HPDE6-E6E7 (cell line): ENCODE data around the gene URB2.
A peak's percentile ranks its signal among the peaks of the same experiment; 100 is the strongest.
"Not testable (repeated sequence)": the region's sequence is repeated elsewhere in the genome, so short reads cannot be mapped to it uniquely, and the experiment has no call there.

Source experiments
- DNase-seq: peaks from one replicate; pipeline ENCODE4 v3.0.0; 2011; ENCODE audit warnings: missing footprints; ENCODE audit errors: extremely low spot score

The URB2 gene

DNA sequence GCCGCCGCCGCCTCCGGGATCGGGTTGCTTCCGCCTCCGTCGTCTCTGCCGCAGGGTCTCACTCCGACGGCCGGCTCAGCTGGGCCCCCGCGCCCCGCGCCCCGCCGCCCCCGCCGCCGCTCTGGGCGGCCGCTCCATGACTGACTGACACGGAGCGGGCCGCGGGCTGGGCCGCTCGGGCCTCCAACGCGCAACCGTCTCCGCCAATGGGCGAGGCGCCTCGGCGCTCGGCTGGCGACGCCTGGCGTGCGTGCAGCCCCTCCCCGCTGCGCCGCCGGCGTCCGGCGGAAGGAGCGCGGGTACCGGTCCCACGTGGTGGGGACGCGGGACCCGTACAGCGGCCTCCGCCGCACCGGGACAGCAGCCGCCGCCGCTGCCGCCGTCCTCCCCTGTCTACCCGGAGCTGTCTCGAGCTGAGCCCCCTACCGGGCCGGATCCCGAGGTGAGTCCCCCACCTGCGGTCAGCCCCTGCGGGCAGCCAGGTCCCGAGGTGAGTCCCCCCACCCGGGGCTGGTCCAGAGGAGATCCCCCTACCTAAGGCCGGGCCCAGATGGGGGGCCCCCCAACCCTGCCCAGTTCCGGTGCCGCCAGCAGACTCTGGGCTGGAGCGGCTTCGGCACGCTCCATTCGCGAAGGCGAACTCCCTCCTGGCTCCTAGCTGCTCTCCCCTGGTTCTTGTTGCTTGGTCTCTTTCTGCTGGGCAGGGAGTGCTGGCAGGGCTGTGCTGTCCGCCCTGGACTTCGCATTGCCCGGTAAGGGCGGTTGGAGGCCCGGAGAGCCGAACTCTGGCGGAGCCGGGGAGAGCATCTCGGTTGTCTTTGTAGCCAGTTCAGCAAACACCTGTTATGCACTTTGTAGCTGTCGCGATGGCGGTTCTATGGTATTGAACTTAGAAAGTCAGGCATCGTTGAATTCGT is at the start of gene URB2, which contains the start of gene TAF5L:
TSS of gene URB2 (plus strand) at position 333 of the 917 bp plus-strand sequence. CDS start 1,387 bp downstream, outside the sequence.
TSS of gene TAF5L (minus strand) at position 208 of the 917 bp plus-strand sequence. CDS start 11,640 bp downstream, outside the sequence.
- DNase-seq: peak; percentile 87

DNA sequence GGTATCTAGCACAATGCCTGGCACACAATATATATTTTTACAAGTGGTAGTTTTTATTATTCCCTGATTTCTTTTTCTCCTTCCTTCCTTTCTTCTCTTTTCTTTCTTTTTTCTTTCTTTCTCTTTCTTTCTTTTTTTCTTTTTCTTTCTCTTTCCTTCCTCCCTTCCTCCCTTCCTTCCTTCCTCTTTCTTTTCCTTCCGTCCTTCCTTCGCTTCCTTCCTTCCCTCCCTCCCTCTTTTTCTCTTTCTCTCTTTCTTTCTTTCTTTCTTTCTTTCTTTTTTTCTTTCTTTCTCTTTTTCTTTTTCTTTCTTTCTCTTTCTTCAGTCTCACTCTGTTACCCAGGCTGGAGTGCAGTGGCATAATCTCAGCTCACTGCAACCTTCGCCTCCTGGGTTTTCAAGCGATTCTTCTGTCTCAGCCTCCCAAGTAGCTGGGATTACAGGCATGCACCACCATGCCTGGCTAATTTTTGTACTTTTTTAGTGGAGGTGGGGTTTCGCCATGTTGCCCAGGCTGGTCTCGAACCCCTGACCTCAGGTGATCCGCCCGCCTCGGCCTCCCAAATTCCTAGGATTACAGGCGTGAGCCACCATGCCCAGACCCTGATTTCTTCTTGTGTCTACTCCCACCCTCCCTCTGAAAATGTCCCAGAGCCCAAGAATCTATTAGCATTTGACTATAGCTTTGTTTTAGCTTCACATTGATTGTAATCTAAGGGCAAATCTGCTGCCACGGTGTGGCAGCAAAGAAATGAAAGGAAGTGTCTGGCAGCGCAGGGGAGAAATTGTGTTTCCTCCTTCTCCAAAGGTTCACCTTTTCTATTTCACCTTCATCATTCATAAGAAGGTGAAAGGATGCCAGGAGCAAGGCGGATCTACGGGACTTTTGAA is 47.6 kb upstream of the URB2 start:
- DNase-seq: no peak

DNA sequence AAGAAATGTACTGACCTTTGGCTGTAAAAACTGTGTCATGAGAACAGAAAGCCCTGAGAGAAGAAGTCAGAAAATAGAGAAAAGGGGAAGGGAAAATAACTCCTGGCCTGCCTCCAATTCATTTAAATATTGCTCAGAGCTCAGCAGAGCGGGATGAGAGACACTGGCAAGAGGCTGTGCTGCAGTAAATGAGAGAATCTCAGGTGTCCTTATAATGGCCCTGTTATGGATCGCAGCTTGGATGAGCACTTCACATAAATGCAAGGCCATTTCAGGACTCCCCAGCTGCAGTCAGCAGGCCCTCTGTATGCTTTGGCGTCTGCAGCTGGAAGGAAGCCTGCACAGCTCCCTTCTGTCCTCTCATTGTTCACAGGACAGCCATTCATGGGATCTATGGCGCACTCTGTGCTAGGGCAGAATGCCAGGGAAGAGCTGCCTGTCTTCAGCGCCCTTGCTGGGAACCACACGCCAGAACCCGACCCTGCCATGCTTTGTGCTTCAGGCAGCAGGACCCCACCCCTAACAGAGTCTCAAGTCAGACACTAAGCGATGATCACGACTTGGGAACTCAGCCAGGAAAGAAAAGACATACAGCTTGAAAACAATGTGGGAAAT is 46.9 kb upstream of the URB2 start:
- DNase-seq: no peak

DNA sequence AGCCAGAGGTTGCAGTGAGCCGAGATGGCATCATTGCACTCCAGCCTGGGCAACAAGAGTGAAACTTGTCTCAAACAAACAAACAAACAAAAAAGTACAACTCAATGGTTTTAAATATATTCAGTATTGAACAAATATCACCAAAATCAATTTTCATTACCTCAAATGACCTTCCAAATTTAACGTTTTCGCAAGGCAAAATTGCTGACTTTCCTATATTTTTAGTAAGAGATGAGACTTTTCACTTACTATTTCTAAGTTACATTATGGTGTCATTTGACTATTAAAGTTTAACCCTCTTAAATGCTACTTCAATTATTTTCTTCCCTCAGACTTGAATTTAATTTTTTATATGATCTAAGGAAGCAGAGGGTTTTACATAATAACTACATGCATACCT is 44.6 kb upstream of the URB2 start:
- no peak for DNase-seq

GRCh38 chr1:229582011-229582694 is 43.9 kb upstream of the URB2 start:
- no peak for DNase-seq

- DNase-seq: no peak
These were observed 43.3 kb upstream of the URB2 start for GRCh38 chr1:229582715-229583114.

- DNase-seq: no peak
These were observed 40.7 kb upstream of the URB2 start for GRCh38 chr1:229585338-229585737.

DNA sequence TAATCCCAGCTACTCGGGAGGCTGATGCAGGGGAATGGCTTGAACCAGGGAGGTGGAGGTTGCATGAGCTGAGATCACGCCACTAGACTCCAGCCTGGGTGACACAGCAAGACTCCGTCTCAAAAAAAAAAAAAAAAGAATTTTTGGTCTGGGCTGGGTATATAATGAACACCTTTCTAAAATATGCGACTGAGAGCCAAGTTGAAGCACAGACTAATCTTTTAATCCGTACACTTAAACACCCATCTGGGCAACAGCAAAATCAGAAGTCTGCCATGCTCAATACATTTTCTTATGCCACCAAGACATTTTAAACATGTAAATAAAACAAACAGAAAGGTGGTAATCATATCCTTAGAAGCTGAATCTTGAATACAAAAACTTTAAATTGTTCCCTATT is 35.9 kb upstream of the URB2 start:
- DNase-seq: no peak

- DNase-seq: no peak
These were observed 32.2 kb upstream of the URB2 start for GRCh38 chr1:229593800-229594199.

- no peak for DNase-seq
These were observed 31.6 kb upstream of the URB2 start for GRCh38 chr1:229594227-229595008.

GRCh38 chr1:229595876-229596275 is 30.2 kb upstream of the URB2 start:
- not testable (repeated sequence) for DNase-seq

DNA sequence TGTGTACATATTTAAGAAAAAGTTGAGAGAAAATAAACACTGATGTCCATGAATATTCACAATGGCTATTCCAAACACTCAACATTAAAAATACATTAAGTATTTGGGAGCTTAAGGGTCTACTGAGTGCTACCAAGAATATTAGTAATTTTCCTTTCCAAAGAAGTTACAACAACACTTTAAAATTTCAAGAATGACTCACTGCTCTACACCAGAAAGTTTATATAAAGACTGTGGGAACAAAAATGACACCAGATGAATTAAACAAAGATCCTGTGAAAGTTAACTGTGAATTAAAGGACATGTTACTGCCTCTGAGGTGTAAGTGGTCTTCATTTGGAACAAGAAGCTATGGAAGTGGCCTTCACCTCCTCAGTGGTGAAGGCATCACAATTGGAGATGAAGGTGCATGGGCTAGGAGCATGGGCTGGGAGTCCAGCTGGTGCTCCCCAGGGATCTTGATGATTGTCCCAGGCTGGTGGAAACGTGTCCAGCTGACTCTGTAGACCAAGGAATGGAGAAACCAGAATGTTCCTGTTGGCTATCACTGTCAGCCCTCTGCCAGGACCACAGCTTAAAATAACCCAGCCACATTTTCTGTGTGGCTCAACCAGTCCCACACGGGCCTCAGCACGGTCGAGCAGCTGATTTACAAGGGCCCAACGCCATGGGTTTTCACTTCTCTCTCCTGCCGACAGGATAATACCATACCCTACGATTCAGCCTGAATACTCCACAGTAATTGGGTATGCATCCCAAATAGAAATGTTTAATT is 28.9 kb upstream of the URB2 start:
- DNase-seq: no peak

DNA sequence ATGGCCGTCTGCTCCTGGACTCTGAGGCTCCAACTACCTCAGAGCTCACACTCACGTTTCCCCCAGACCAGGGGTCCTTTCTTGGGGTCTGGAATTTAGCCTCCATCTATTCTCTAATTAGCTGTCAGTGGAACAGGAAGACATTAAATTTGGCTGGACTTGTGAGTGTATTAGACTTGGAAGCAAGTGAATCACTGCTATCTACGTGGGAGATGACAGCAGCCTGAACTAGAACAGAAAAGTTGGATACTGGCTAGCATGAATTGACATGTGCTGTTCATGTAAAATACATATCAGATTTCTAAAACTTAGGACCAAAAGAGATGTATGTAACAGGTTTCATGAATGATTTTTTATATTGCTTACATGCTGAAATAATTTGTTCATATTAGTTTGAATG is 28.2 kb upstream of the URB2 start:
- no peak for DNase-seq

- DNase-seq: no peak
These were observed 26.7 kb upstream of the URB2 start for GRCh38 chr1:229599218-229599954.

GRCh38 chr1:229600229-229600628 is 25.8 kb upstream of the URB2 start:
- no peak for DNase-seq

DNA sequence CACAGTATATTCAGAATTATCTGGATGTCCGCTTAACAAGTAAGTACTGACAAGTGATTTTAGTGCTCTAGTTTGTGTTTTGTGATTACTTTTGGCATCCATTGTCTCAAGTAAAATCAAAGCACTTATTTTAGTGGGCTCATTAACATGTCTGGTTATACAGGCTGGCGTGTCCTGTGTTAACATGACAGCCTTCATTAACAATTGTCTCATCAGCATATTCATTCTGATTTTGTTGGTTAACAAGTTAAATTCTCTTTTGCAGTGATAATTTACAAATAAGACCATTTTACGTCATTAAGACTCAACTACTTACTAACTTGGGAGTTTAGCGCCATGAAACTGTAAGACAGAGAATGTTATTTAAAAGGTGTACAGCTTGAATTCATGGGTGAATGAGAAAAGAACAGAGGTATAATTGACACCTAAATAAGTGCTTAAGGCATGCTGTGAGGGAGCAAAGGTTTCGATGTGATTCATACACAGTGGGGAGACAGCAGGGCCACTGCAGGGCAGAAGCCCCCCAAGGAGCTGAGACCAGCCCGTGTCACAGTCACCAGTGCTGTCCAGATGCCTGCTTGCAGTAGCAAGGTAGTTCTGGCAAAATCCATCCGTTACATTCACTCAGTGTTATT is 22.6 kb upstream of the URB2 start:
- DNase-seq: no peak

DNA sequence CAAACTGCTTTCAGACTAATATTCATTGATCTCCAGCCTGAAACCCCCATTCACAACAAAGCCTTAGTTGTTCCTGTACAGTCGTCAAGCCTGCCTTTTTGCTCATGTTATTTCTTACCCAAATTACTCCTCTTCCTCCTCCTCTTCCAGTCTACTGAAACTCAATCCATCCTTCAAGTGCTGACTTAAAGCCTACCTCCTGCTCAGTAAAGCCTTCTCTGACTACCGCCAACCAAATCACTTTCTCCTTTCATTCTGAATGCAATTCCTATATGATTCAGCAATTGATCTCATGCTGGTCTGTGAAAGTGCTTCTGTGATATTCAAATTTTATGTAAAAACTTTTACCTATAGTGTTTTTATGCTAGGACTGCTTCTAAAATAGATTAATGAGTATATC is 18.7 kb upstream of the URB2 start:
- DNase-seq: no peak

GRCh38 chr1:229608590-229608989 is 17.5 kb upstream of the URB2 start:
- no peak for DNase-seq

- no peak for DNase-seq
These were observed 12.1 kb upstream of the URB2 start for GRCh38 chr1:229613938-229614337.
